OCI-LY3 (cell line): ENCODE results near the gene FAM53A.

Experiments
- H2AFZ ChIP-seq: fragments of 200-600, 300-600 bp; shearing (Covaris generic); 2 replicates; pipeline ENCODE4 v1.6.0; 2014; ENCODE audit warnings: antibody characterized with exemption, low read depth, low read length
- H3K27ac ChIP-seq: fragments of 200-600, 300-600 bp; sonication (generic); 2 replicates; pipeline ENCODE4 v1.5.1; 2014; ENCODE audit warnings: mild to moderate bottlenecking, low read length, moderate library complexity, mixed read lengths
- H3K27me3 ChIP-seq: fragments of 200-600, 300-600 bp; sonication (generic); 2 replicates; pipeline ENCODE4 v1.6.1; 2014; ENCODE audit warnings: low read depth, low read length, mixed read lengths
- H3K36me3 ChIP-seq: fragments of 200-600, 300-600 bp; sonication (generic); replicated peaks from 2 replicates; pipeline ENCODE3; 2014; ENCODE audit warnings: low read depth, low read length, mixed read lengths
- H3K4me1 ChIP-seq: fragments of 300-600, 200-600 bp; sonication (generic); 2 replicates; pipeline ENCODE4 v1.6.1; 2014; ENCODE audit warnings: low read length, mixed read lengths
- H3K4me2 ChIP-seq: fragments of 200-600, 300-600 bp; sonication (generic); 2 replicates; pipeline ENCODE4 v1.6.1; 2014; ENCODE audit warnings: low read length, mixed read lengths
- H3K4me3 ChIP-seq: fragments of 300-600, 200-600 bp; sonication (generic); 2 replicates; pipeline ENCODE4 v1.5.1; 2014; ENCODE audit warnings: antibody characterized with exemption, mild to moderate bottlenecking, low read length, moderate library complexity
- H3K79me2 ChIP-seq: fragments of 300-600, 200-600 bp; shearing (Covaris generic); 2 replicates; pipeline ENCODE4 v1.6.1; 2014; ENCODE audit warnings: mild to moderate bottlenecking, low read length, mixed read lengths
- H3K9ac ChIP-seq: fragments of 300-600, 200-600 bp; shearing (Covaris generic); 2 replicates; pipeline ENCODE4 v1.6.0; 2014; ENCODE audit warnings: mild to moderate bottlenecking, low read length, moderate library complexity
- H3K9me3 ChIP-seq: fragments of 200-600, 300-600 bp; shearing (Covaris generic); 2 replicates; pipeline ENCODE4 v1.6.1; 2014; ENCODE audit warnings: low read length, mixed read lengths; ENCODE audit not compliant: insufficient read depth
- H4K20me1 ChIP-seq: fragments of 200-600, 300-600 bp; sonication (generic); 2 replicates; pipeline ENCODE4 v1.6.1; 2016; ENCODE audit warnings: low read length, mixed read lengths; ENCODE audit not compliant: insufficient read depth
- EZH2phosphoT487 ChIP-seq: fragments of 200-600 bp; shearing (Covaris generic); IDR thresholded peaks from 2 replicates; pipeline ENCODE4 v1.6.1; 2018; ENCODE audit warnings: antibody characterized with exemption, mixed run types, low read depth
- TF ChIP-seq, protein P1 (sequence below): fragments of 200-600, 300-600 bp; sonication (generic); IDR thresholded peaks from 2 replicates; pipeline ENCODE4 v1.5.1; 2014; ENCODE audit warnings: antibody characterized with exemption, low read length, low read depth

FAM53A gene

DNA sequence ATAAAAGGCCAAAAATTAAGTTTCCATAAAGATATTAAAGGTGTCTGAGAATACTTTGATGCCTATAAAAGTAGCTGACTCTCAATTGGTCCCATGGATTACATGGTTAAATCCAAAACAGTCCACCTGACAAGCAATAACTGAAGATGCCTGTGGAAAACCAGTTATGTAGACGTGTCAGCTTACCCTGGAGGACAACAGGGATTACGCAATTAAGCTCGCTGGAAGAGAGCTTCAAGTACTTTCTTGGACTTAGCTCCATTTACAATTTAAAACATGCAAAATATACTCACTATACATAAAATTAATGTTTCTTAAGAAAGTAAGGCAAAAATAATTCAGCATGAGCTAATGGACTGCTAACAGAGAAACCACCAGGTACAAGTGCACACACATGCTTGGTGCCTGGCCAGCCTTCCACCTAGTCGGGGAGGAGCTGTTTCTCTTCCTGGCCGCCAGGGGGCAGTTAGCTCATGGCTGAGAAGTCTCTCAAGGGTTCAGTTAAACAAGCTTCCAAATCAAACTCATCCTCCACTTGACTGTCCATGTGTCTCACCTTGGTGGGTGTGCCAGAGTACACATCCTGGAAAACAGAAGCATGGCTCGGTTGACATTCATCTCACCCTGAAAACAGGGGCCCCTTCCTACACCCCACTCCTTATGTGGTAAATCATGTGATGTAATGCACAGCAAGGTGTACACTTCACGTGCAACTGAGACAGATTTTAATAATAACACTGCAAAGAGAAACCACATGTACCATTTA, 9.2 kb upstream of the FAM53A start:
- TF ChIP-seq, protein P1, sequence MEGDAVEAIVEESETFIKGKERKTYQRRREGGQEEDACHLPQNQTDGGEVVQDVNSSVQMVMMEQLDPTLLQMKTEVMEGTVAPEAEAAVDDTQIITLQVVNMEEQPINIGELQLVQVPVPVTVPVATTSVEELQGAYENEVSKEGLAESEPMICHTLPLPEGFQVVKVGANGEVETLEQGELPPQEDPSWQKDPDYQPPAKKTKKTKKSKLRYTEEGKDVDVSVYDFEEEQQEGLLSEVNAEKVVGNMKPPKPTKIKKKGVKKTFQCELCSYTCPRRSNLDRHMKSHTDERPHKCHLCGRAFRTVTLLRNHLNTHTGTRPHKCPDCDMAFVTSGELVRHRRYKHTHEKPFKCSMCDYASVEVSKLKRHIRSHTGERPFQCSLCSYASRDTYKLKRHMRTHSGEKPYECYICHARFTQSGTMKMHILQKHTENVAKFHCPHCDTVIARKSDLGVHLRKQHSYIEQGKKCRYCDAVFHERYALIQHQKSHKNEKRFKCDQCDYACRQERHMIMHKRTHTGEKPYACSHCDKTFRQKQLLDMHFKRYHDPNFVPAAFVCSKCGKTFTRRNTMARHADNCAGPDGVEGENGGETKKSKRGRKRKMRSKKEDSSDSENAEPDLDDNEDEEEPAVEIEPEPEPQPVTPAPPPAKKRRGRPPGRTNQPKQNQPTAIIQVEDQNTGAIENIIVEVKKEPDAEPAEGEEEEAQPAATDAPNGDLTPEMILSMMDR = peak; percentile 87
- TF ChIP-seq EZH2phosphoT487 = no peak
- H3K4me3 ChIP-seq = no peak overlapping the region
- H3K9me3 ChIP-seq = no peaks in the 10 kb centered on the region
- H3K79me2 ChIP-seq = peaks cover 18% of the 10 kb centered on the region
- no peaks in the 10 kb centered on the region for H3K27me3 ChIP-seq
- H4K20me1 ChIP-seq = peaks cover 38% of the 10 kb centered on the region
- no peak overlapping the region for H2AFZ ChIP-seq
- no peak overlapping the region for H3K9ac ChIP-seq
- peaks cover 60% of the 10 kb centered on the region for H3K36me3 ChIP-seq
- no peak overlapping the region for H3K4me2 ChIP-seq
- H3K4me1 ChIP-seq = no peaks in the 10 kb centered on the region
- no peak overlapping the region for H3K27ac ChIP-seq

DNA sequence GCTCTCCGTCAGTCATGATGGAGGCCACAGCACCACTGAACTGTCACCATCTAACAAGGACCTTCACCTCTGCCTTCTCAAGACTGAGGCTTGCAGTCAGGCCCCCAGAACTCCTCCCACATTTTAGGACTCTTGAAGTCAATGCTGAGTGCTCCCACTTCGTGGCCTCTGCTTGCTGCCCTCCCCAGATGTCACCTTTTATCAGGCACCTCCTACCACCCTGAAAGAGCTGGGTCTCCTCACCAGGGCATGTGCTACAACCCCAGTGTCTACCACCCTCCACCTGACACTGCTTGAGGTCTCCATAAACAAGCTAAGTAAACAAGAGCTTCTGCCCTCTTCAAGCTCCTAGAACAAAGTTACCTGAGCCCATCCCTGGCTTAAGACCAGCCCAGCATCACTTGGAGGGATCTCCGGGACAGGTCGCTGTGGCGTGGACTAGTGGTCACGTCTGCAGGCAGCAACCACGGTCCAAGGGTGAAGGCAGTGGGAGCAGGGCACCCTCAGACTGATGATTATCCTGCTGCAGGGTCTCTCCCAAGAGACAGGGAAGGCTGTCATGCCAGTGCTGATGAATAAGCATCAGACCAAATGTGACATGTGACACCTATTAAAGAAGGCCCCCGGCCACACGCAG, 7.7 kb upstream of the FAM53A start:
- H3K27ac ChIP-seq = no peak overlapping the region
- peaks cover 53% of the 10 kb centered on the region for H3K36me3 ChIP-seq
- no peak overlapping the region for H3K4me2 ChIP-seq
- H3K27me3 ChIP-seq = no peaks in the 10 kb centered on the region
- peaks cover 12% of the 10 kb centered on the region; the same call in 1 of the 2 replicates for H3K79me2 ChIP-seq
- H3K9ac ChIP-seq = no peak overlapping the region
- H3K4me1 ChIP-seq = no peaks in the 10 kb centered on the region
- H4K20me1 ChIP-seq = peaks cover 38% of the 10 kb centered on the region
- H3K4me3 ChIP-seq = no peak overlapping the region
- H3K9me3 ChIP-seq = no peaks in the 10 kb centered on the region
- H2AFZ ChIP-seq = no peak overlapping the region
- TF ChIP-seq EZH2phosphoT487 = no peak
- TF ChIP-seq, protein P1 = no peak

DNA sequence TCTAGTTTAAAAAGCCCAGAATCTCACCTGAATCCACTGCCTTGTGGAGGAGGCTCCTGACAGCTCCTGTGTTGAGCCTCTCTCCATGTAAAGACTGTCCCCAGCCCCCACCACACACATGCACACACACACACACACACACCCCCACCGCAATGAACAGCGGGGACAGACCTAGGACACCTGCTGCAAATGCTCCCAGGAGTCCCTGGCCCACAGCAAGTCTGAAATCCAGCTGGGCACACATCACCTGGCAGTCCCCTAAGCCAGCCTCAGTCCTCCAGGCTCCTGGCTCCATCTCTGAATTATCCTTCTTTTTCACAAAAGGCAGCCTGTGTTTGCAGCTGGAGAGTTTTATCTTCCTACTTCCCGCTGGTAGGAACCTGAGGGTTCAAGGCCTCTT, 6.6 kb upstream of the FAM53A start:
- TF ChIP-seq EZH2phosphoT487 = no peak
- TF ChIP-seq, protein P1 = no peak

DNA sequence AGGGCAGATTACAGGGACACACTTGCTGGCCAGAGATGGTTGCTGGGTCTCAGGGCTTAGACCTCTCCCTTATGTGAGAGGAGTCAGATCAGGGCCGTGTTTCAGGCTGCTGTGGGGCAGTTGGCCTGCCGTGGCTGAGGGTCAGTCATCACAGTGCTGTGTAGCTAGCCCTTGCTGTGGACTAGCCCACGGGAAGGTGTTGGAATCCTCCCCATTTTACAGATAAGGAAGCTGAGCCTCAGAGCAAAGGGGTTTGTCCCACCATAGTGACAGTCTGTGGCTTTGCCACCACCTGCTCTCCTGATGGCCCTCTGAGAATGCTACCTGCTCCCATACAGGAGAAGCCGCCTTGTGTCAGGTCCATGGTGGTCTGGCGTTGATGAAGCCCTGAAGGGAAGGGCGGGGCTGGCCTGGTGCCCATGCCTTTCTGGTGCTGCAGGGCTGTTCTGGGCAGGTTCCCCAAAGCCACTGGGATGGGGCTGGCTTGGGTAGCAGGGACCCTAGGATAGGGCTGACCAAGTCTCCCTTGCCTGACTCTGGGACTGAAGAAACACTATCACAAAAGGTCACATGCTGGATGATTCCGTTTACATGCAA, 2.4 kb upstream of the FAM53A start:
- Histone ChIP-seq H4K20me1 (peaks cover 5% of the 10 kb centered on the region; the same call in 1 of the 2 replicates), H3K9ac (no peak overlapping the region)

More for the DNA sequence above, 6.6 kb upstream of the FAM53A start:
- H3K27ac ChIP-seq = no peak overlapping the region
- no peak overlapping the region for H3K4me2 ChIP-seq
- H3K36me3 ChIP-seq = peaks cover 47% of the 10 kb centered on the region
- H3K9me3 ChIP-seq = no peaks in the 10 kb centered on the region
- H3K79me2 ChIP-seq = 0 out of 2 replicates have a peak, but pooled peaks cover 5% of the 10 kb centered on the region
- peaks cover 32% of the 10 kb centered on the region for H4K20me1 ChIP-seq
- no peak overlapping the region for H2AFZ ChIP-seq
- H3K4me3 ChIP-seq = no peak overlapping the region
- no peaks in the 10 kb centered on the region for H3K4me1 ChIP-seq
- no peaks in the 10 kb centered on the region for H3K27me3 ChIP-seq
- H3K9ac ChIP-seq = no peak overlapping the region

More for the DNA sequence above, 2.4 kb upstream of the FAM53A start:
- TF ChIP-seq, protein P1 = no peak
- TF ChIP-seq EZH2phosphoT487 = no peak
- no peaks in the 10 kb centered on the region for H3K27me3 ChIP-seq
- no peaks in the 10 kb centered on the region for H3K9me3 ChIP-seq
- no peak overlapping the region for H3K4me2 ChIP-seq
- H3K27ac ChIP-seq = no peak overlapping the region
- H3K4me1 ChIP-seq = peaks cover 7% of the 10 kb centered on the region
- H2AFZ ChIP-seq = no peak overlapping the region
- H3K79me2 ChIP-seq = no peaks in the 10 kb centered on the region
- no peak overlapping the region for H3K4me3 ChIP-seq
- peaks cover 16% of the 10 kb centered on the region for H3K36me3 ChIP-seq
